HCEC 1CT (cell line): Measurements from ENCODE around the gene GPR78.

Experiments
- DNase-seq: peaks from one replicate; pipeline ENCODE4 v3.0.0-alpha.2; 2017

The GPR78 gene, protein sequence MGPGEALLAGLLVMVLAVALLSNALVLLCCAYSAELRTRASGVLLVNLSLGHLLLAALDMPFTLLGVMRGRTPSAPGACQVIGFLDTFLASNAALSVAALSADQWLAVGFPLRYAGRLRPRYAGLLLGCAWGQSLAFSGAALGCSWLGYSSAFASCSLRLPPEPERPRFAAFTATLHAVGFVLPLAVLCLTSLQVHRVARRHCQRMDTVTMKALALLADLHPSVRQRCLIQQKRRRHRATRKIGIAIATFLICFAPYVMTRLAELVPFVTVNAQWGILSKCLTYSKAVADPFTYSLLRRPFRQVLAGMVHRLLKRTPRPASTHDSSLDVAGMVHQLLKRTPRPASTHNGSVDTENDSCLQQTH

DNA sequence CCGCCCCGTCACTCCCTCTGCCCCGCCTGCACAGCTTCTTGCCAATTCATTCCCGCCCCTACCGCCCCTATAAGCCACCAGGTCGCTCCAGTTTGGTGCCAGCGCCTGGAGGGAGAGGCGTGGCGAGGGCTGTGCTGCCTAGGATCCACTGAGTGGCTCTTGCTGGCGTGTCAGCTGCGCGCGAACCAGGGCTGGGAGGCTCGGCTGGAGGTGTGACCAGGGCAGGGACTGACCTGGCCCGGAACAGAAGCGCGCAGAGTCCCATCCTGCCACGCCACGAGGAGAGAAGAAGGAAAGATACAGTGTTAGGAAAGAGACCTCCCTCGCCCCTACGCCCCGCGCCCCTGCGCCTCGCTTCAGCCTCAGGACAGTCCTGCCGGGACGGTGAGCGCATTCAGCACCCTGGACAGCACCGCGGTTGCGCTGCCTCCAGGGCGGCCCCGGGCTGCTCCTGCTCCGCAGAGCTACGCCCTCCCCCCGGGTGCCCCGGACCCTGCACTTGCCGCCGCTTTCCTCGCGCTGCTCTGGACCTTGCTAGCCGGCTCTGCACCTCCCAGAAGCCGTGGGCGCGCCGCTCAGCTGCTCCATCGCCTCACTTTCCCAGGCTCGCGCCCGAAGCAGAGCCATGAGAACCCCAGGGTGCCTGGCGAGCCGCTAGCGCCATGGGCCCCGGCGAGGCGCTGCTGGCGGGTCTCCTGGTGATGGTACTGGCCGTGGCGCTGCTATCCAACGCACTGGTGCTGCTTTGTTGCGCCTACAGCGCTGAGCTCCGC, at the start of gene GPR78:
Gene GPR78 (plus strand): TSS at position 72 of the 773 bp plus-strand sequence. CDS start 591 bp downstream, at position 663.
- DNase-seq = no peak

DNA sequence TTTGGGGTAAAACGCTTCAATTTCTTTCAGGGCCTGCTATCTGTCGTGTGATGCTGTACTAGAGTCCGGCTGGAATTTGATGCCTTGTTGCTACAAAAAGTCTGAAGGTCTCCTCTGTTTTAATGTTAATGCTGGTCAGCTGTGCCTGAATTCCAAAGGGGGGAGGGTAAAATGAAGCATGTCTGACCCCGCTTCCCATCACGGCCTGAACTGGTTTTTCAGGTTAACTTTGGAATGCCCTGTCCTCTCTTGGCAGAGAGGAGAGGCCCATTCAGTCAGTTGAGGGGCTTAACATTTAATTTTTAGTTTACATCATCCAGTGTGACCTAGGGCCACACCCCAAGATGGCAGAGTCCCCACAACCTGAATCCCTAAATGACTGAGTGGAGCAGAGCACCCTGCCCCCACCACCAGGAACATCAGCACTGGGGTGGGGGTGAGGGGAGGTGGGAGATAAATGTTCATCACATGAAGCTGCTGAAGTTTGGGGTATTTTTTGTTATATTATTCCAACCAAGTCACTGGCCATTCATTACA, 47.9 kb upstream of the GPR78 start:
- no peak for DNase-seq

DNA sequence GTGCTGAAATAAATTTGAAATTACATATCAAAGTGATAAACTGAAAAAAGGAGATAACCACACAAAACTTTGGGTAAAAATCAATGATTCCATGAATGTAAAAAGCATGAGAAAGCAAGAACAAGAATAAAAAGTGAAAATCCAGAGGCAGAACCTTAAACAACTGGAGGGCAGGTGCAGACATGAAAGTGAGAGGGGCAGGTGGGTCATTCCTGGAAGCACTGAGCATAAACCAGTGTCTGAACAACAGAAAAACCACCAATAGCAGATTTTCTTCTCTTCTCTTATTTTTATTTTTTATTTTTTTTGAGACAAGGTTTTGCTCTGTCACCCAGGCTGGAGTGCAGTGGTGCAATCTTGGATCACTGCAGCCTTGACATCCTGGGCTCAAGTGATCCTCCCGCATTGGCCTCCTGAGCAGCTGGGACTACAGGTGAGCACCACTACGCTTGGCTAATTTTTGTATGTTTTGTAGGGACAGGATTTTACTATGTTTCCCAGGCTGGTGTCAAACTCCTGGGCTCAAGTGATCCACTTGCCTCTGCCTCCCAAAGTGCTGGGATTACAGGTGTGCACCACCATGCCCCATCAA, 46.8 kb upstream of the GPR78 start:
- no peak for DNase-seq

DNA sequence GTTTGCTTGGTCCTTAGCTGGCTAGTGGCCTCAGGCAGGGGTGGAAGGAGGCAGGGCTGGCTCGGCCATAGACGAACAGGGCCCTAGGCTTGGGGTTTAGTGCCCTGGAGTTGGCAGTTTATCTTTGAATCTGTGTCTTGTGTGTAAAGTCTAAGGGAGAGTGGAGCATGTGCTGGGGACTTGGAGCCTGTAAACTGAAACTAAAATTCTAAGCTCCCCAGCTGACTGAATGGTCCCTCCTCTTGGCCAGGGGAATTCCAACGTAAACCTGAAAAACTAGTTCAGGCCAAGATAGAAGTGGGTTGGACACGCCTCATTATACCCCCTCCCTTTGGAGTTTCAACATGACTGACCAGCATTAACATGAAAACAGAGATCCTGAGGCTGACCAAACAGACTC, 46.1 kb upstream of the GPR78 start:
- DNase-seq = no peak

DNA sequence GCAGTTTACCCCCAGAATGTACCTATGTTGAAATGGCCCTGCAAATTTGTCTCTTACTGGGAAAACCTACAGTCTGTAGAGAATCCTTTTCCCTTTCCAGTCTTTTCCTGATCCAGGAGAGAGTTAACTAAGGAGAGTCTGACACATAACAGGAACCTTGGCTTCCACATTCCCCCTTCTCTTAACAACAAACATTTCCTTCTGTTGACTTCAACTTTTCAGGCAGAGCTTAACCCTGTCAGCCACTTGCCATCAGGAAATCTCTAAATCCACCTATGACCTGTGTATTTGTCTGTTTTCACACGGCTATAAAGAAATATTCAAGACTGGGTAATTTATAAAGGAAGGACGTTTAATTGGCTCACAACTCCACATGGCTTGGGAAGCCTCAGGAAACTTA, 45.6 kb upstream of the GPR78 start:
- DNase-seq = no peak

DNA sequence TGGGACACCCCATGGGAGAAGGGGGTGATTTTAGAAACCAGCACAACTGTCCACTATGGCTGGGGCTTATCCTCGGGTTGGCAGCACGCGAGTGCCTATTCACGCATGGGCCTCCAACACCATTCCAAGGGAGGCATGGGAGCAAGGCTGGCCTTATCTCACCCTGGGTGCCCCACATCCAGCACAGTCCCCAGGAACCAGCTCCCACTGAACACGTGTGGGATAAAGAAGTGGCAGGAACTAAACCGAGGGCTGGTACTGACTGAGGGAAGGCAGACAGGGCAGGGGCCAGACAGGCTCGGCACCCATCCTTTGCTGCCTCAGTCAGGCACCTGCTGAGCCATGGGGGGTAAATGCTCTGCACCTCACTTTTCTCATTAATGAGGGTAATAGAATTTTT, 43.7 kb upstream of the GPR78 start:
- no peak for DNase-seq

DNA sequence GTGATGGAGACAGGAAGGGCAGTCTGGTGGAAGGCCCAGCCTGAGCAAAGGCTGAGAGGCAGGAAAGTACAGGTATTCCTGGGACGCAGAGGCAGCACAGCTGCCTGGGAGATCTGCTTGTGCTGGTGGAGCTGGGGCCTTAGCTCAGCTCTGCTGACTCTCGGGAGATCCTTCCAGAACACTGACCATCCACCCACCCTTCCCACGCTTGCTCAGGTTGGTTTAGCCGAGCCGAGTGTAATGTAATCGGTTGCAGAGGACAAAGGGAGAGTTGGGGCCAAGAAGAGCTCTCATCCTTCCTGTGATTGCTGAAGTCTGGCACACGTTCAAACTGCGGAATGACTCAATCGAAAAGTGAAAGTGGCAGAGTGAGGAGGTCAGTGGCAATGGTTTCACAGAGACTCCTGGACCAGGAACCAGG, 43.1 kb upstream of the GPR78 start:
- DNase-seq = peak; percentile 37

DNA sequence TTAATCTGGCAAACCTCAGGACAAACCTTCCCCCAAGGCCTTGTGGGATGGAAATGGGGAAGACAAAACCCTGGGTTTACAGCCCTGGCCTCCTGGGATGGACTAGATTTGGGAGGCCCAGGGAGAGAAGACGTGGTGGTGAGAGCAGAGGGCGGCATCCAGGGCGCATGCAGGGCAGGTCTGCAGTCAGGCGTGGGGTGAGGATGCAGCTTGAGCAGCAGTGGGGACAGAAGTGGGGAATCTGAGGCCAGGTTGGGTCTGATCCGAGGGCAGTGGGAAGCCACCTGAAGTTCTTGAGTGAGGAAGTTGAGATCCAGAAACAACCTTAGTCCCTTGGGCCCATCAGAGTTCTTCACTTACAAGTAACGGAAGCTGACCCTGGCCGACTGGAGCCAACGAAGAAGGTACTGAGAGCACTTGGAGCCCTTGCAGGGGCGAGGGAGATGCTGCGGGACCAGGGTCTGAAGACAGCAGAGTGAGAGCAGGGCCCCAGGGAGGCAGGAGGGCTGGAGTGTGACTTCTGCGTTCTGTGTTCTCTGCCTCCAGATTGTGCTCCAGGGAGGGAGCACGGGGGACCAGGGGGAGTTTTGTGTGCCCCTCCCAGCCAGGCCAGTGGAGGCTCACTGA, 42.0 kb upstream of the GPR78 start:
- no peak for DNase-seq

DNA sequence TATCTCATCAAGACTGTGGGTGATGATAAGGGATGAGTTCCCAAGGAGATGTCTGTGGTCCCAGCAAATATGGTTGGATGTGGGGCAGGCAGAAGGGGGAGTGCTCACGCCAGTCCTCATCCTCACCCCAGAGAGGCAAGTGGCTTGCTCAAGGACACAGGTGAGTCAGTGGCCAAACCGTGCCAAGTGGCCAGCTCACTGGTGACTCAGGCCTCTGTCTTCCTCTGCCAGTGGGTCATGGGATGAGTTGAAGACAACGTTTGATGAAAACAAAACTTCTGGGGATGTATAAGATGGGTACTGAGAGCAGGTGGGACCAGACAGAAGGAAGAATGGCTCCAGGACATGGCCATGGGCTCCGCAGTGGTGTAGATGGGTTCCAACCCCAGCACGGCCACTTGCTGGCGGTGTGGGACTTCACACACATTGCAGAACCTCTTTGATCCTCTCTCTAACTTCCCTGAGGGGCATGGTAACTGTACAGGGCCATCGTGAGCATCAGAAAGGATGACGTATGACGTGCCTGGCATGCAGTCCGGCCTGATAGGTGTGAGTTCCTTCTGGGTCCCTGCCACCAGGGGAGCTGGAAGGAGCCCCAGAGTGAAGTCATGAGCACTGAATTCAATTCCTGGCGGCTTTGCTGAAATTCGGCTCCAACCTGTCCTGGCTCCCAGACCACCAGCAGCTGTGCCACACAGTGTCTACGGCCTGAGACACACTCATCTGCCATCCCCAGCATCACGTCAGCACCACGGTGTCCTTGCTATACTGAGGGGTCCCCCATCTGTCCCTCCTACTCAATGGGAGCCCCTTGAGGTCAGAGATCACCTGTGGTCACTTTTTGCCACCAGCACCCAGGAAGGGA, 41.3 kb upstream of the GPR78 start:
- peak; percentile 43 for DNase-seq

DNA sequence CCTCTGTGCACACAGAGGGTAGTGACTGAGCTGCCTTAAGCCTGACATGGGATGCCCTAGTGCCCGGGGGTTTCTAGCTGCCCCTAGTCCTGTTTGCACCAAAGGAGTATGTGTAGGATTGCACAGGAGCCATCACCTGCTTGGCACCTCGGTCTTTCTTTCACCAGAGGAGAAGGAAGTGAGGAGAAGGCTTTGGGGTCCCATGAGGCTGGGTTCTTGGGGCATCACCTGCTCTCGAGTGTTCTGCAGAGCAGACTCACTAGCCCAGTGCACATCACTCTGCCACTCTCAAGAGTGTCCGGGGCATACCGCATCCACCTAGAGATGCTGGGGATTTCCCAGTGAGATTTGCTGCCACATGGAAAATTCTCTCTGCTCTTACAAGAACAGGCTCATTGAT, 40.5 kb upstream of the GPR78 start:
- DNase-seq = no peak

DNA sequence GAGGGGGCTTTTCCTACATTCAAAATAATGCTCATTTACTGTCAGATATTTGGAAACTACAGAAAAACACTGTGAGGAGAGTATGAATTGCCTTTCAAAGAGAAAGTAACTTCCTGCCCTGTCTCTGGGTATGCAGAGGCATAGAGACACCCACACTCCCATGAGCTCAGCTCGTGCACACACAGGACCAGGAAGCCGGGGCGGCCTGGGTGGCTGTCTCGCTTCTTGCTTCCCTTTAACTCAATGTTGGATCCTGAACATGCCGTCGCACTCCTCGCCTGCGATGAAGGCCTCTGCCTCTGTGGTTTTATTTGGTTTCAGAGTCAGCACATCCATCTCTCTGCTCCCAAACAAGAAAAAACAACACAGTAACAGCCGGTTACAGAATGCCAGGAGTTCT, 40.1 kb upstream of the GPR78 start:
- DNase-seq = no peak

DNA sequence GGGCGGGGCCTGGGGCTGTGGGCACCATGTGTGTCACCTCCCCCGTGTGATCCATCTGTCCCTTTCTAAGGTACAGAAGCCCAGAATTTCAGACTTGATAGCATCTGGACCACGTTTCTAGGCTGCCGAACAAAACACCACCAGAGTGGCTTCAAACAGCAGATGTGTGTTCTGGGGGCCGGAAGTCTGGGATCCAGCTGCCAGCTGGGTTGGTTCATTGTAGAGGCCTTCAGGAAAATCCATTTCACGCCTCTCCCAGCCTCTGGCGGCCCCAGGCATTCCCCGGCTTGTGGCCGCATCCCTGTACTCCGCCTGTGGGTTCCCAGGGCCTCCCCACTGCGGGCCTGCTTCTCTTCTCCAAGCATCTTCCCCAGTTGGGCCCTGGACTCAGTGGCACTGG, 39.6 kb upstream of the GPR78 start:
- DNase-seq = no peak

DNA sequence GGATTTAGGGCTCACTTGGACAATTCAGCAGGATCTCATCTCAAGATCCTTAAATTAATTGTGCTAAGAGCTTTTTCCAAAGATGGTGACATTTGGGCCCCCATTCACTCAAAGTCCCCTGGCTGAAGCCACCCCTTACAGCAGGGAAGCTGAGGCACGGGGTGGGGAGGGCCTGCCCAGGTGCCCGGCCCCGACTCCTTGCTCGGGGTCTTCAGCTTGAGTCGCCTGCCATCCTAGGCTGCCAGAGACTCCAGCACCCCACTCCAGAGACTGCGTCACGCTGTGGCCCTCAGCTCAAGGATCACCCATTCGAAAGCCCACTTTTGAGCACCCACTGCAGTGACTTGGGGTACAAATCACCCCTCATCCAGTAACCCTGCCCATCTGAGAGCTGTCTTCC, 39.2 kb upstream of the GPR78 start:
- no peak for DNase-seq

DNA sequence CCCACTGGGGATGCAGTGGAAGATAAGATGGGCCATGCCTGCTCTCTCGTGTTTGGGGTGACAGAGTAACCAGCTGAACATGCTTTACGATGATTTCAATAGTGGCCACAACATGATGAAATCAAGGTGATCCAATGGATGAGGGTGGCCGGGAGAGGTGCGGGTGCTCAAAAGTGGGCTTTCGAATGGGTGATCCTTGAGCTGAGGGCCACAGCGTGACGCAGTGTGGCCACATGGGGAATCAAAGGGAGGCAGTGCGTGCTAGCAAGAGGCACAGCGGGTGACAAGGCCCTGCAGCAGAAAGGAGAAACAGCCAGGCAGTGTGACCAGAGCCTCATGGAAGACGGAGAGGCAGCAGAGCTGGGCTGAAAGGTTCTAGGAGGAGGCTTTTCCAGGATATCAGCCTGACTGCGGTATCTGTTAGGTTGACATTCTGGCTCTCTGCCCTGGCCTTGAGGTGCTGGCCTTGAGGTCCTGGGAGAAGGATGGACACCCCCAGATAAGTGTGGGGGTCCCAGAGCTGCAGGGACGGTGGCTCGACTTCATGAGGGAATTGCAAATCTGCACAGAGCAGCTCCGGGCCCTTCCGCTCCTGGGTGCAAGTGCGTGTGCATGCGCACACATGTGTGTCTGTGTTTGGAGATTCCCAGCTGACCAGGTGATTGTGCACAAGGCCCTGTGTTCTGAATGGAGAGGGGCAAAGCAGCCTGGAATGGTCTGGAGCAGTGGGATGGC, 38.0 kb upstream of the GPR78 start:
- no peak for DNase-seq

DNA sequence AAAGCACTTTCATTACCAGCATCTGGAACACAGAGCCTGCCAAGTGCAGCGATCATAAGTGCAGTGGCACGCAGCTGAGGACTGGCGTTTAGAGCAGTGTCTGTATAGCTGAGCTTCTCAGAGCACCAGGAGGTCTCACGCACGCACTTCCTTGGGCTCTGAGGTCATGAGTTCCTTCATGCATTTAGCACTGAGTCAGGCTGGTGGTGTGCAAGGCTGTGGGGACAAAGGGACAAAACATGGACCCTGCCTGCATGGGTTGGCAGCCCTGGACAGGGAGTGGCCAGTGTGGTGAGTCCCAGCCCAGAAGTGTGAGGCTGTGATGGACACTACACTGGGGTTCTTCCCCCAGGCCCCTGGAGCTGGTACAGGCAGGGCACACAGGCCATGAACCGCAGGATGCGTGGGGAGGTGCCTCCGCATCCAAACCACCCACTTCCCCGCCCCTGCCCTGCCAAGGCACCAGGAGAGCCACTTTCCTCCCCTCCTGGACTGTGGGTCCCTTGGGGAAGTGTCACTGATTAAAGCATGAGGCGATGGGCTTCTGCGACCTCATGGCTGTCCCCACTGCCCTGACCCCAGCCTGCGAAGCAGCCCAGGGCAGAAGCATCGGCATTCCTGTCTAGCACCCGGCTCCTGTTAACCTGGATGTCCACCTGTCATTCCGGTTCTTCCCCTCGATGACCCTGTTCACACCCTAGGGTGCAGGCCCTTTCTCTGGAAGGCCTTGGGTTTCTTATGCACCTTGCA, 37.2 kb upstream of the GPR78 start:
- no peak for DNase-seq

DNA sequence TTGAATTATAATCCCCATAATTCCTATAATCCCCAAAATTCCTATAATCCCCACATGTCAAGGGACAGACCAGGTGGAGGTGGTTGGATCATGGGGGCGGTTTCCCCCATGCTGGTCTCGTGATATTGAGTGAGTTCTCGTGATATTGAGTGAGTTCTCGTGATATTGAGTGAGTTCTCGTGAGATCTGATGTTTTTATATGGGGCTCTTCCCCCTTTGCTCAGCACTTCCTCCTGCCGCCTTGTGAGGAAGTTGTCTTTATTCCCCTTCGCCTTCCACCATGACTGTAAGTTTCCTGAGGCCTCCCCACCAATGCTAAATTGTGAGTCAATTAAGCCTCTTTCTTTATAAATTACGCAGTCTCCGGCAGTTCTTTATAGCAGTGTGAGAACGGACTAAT, 36.6 kb upstream of the GPR78 start:
- DNase-seq = no peak

DNA sequence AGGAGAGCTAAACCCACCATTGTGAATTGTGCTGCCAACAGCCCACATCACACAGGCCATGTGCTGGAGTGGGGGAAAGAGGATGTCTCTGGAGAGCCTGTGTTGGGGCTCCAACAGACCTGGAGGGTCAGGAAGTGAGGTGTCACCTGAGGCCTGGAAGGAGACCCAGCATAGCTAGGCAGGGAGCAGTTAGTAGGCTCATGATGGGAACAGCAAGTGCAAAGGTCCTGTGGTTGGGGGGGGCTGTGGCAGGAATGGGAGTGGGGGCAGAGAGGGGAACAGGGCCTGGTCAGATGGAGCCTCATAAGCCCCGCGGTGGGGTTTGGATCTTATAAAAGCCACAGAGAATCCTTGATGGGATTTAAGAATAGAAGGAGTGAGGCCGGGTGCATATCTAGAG, 35.9 kb upstream of the GPR78 start:
- DNase-seq = no peak

DNA sequence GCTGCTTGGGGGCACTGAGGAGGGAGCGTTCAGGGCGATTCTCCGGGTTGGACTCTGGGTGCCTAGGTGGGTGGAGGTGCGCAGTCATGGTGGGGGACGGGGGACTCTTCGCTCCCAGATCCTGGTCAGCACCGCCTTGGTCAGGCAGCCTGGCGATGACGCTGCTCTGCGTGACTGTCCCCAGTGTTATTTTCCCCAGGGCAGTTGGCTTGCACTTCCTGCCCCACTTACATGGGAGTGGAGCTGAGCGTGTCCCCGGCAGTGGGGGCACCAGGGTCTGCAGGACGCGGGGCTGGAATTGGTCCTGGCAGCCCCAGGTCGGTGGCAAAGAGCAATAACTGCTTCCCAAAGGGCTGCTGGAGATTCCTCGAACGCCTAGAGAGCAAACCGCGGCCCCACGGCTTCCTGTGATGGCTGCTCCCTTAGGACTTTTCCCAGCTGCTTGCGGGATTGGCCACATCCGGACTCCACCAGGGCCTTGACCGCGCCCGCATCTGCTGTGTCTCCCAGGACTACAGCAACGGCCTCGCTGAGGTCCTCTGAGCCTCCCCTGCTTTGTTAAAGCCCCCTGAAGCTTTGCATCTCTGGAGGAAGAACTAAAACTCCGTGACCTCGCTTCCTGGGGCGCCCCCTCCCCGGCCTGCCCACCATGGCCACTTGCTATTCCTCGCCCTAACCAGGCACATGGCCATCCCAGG, 35.3 kb upstream of the GPR78 start:
- DNase-seq = no peak

DNA sequence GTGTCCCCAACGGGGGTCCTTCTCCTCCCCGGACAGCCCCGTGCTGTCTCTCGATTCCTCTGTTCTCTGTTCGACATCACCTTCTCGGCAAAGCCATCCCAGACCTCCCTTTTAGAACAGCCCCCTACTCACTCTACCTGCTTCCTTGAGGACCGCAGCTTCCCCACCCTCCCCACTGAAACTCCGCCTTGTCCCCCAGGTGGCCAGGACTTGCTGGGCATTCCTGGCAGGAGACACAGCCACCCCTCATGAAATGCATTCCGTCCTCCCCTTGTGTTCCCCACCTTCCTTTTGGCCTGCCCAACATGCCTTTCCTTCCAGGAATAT, 34.8 kb upstream of the GPR78 start:
- no peak for DNase-seq

DNA sequence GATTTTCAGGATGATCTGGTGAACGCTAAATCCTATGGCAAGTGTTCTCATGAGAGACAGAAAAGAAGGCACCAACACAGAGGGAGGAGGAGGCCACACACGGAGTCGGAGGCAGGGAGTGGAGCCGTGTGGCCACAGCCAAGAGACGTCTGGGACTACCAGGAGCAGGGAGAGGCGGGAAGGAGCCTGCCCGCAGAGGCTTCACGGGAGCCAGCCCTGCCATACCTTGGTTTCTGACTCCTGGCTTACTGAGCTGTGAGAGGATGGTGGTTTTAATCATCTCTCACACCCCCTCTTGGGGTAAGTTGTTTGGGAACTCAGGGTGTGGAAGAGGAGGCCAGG, 33.5 kb upstream of the GPR78 start:
- no peak for DNase-seq
